ENCODE results near the gene BNIP1.
A peak's percentile ranks its signal among the peaks of the same experiment; 100 is the strongest.

BNIP1 gene

DNA sequence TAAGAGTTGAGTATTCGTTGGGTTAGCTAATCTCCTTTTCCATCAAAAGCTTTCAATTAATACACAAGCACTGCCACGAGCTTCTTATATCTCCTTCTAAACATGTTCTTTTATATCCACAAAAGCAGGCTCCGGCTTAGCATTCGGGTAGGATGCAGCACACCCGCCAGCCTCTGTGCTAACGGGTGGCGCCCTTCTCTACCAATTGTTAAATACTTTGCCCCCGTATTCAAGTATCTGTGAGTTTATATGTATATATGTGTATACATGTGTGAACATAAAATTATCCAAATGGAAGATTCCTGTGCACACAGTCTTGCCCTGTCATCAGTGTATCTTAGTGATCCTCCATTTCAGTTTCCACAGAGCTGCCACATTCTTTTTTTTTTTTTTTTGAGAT is 27.8 kb downstream of the BNIP1 start:
- DNase-seq: no peak

DNA sequence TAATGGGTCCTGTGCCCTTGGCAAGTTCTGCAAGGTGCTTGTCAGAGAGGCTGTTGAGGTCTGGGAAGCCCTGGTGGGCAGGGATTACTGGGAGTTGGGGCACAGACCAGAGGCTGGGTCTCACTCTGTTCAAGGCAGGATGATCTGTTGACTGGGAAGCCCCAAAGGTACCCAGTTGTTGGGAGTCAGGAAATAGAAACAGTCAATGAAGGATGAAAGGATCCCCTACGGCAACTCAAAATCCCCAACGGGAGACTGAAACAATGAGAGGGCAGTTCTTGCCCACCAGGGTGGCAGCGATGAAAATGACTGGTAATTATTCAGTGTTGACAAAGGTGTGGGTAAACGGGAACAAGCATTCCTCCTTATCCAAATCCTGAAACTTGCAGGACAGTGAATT is 31.2 kb downstream of the BNIP1 start:
- DNase-seq: no peak

DNA sequence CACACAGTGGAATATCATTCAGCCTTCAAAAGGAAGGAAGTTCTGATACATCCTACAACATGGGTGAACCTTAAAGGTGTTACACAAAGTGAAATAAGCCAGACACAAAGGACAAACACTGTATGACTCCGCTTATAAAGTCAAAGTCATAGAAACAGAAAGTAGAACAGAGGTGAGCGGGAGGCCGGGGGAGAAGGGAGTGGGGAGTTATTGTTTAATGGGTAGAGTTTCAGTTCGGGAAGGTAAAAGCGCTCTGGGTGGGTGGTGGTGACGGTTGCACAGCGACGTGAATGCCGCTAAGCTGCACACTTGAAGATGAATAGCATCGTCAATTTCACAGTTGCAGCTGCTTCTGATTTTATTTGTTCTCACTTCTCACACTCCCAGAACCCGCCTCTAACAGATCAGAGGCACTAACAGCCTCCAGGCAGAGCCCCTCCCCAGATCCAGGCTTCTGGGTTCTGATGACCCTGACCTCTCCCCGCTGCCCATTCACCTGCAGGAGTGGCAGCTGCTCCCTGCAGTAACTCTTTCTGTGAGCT is 34.1 kb downstream of the BNIP1 start:
- no peak for DNase-seq

- peak; percentile 49 for DNase-seq
Observed at GRCh38 chr5:173180331-173180730, 36.0 kb downstream of the BNIP1 start.

GRCh38 chr5:173187054-173187743 is 42.9 kb downstream of the BNIP1 start:
- no peak for DNase-seq

GRCh38 chr5:173188280-173188679 is 43.9 kb downstream of the BNIP1 start:
- no peak for DNase-seq

- no peak for DNase-seq
Observed at GRCh38 chr5:173191015-173191414, 46.7 kb downstream of the BNIP1 start.

- DNase-seq: no peak
Observed at GRCh38 chr5:173191561-173191960, 47.2 kb downstream of the BNIP1 start.

GRCh38 chr5:173192561-173192960 is 48.2 kb downstream of the BNIP1 start:
- DNase-seq: no peak

GRCh38 chr5:173196133-173196952 is 52.0 kb downstream of the BNIP1 start:
- no peak for DNase-seq

- DNase-seq: no peak
Observed at GRCh38 chr5:173197375-173197891, 53.1 kb downstream of the BNIP1 start.

GRCh38 chr5:173198049-173198448 is 53.7 kb downstream of the BNIP1 start:
- DNase-seq: no peak

DNA sequence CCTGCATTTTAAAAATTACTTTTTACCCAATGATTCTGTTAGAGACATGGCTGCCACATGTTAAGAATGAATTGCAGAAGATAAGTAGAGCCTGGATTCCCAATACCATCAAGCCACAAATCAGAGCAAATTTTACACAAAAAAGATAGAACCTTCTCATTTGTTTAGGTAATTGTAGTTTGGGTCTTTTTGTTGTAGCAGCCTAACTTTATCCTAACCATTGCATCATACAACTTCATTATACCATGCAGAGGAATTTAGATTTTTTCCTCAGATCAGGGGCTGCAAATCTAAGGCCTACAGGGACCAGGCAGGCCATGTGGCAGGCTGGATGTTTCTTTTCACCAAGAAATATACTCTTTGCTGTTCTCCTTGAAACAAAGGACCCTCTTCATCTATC is 56.0 kb downstream of the BNIP1 start:
- DNase-seq: no peak

DNA sequence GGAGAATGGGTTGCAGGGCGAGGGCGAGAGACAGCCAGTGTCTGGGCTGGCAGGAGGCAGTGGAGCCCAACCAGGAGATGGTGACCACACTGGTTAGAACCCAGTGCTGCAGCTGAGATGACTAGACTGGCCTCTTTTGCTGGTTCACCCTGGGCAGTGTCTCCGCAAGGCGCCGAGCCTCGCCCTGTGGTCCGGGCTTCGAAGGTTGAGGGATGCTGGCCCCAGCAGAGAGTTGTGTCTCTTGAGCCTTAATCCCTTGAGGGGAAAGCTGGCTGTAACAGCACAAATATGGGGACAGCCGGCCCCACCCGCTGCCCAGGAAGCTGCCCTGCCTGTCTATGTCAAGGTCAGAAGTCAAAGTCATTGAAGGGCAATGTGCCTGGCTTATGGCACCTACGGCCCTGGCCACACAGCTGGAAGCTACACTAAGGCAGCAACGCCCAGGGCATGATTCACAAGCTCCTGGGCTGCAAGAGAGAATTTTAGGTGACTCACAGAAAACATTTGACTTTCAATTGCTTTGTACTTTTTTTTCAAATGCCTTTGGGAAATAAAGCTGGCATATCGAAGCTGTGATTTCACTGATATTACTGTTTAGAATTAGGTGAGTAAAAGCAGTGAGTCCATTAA is 57.4 kb downstream of the BNIP1 start:
- peak; percentile 80 for DNase-seq

GRCh38 chr5:173202266-173202875 is 58.0 kb downstream of the BNIP1 start:
- DNase-seq: no peak

GRCh38 chr5:173204185-173204979 is 60.1 kb downstream of the BNIP1 start:
- peak; percentile 39 for DNase-seq

GRCh38 chr5:173205916-173206315 is 61.6 kb downstream of the BNIP1 start:
- no peak for DNase-seq

DNA sequence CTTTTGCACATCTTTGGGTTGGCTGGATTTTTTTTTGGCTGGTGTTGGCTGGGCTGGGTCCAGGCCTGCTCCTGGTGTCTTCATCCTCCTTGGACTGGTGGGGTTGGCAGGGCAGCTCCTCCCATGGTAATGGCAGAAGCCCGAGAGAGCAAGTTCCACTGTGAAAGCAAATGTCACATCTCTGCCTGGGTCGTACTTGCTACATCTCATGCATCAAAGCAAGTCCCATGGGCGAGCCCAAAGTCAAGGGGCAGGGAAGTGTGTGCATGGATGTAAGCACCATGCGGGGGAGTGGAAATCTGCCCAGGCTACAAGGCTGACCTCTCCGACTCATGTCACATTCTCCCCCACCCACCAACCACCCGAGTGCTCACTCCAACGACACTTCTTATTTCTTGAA is 64.0 kb downstream of the BNIP1 start:
- DNase-seq: no peak

- no peak for DNase-seq
Observed at GRCh38 chr5:173210877-173211276, 66.5 kb downstream of the BNIP1 start.

DNA sequence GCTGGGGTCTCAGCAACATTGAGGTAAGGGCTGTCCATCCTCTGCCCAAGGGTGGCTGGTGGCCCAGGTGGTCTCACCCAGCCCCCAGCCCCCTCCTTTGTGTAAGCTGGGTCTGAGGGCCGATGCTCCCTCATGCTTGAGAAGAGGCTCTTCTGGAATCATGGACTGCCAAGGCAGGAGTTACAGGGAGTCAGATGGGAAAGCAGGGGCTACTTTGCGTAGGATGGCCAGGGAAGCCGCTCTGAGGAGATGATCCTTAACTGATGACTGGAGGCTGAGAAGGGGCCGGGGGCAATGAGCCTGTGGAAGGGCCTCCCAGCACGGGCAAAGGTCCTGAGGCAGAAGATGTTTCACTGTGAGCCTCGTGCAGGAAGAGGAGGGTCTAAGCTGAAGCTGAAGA is 67.0 kb downstream of the BNIP1 start:
- no peak for DNase-seq

- no peak for DNase-seq
Observed at GRCh38 chr5:173213236-173213933, 69.1 kb downstream of the BNIP1 start.

Measured in EL (cell line).